ENCODE data around the gene CDC42EP1.

Gene CDC42EP1

DNA sequence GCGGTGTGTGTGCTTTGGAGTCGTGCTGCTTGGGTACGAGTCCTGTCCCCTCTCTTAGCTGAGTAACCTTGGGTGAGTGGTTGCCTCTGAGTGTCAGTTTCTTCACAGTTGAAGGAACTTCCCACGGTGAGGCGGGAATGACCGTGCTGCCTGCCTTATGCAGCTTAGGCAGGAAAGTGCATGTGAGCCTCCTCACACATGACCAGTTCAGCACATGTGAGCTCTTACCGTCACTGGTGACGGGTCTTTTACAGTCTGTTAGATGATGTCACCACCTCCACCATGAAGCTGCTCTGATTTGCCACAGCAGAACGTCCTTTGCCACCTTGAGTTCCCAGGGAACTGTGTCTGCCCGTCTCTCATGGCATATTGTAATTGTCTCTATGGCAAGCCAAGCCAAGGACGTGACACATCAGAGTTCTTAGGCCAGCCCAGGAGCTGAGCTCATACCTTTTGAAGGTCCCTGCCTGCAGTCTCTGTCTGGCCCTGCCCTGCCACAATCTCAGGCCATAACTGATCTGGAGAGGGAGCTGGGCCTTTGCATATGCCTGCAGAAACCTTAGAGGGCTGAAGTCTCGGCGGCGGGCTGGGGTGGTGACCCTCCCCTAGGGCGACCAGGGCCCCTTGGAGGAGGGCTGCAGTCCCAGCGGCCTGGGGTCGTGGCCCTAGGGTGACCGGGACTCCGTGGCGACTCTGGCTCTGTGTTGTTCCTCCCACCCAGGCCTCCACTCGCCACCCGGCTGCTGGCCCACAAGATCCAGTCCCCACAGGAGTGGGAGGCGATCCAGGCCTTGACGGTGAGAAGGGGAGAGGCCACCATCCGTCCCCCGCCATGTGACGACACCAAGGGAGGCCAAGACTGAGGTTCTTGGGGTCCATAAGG lies 56.2 kb downstream of the CDC42EP1 start:
- DNase-seq (ENCODE audit: low spot score), result no peak
- TF ChIP-seq CTCF (IDR thresholded peaks at IDR 0.05; ENCODE audit: extremely low read depth, missing control alignments), result no peak

GRCh38 chr22:37617431-37617830 lies 57.2 kb downstream of the CDC42EP1 start:
- no peak for DNase-seq (ENCODE audit: low spot score)
- TF ChIP-seq CTCF (IDR thresholded peaks at IDR 0.05; ENCODE audit: extremely low read depth, missing control alignments), result no peak

GRCh38 chr22:37618072-37618656 lies 57.9 kb downstream of the CDC42EP1 start:
- DNase-seq (ENCODE audit: low spot score), result no peak
- TF ChIP-seq CTCF (IDR thresholded peaks at IDR 0.05; ENCODE audit: extremely low read depth, missing control alignments), result no peak

DNA sequence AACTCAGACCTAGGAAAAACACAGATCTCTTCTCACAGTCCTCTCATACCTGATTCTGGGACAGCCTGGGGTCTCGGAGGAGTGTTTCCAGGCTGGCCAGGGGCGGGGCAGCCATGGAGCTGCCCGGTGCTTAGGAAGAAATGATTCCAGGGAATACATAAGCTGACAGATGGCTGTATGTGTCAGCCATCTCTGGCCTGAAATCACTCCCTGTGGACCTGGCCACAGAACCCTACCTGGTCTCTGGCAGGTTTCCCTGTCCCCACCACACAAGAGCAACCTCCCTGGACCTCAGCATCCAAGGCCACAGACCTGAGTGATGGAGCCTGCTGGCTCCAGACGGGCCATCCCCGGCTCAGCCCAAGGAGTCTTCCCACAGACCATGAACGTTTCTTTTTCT lies 58.4 kb downstream of the CDC42EP1 start:
- no peak for TF ChIP-seq CTCF (IDR thresholded peaks at IDR 0.05; ENCODE audit: extremely low read depth, missing control alignments)
- no peak for DNase-seq (ENCODE audit: low spot score)
